ENCODE results near the gene GZF1.
A peak's percentile ranks its signal among the peaks of the same experiment; 100 is the strongest.

GZF1 gene

DNA sequence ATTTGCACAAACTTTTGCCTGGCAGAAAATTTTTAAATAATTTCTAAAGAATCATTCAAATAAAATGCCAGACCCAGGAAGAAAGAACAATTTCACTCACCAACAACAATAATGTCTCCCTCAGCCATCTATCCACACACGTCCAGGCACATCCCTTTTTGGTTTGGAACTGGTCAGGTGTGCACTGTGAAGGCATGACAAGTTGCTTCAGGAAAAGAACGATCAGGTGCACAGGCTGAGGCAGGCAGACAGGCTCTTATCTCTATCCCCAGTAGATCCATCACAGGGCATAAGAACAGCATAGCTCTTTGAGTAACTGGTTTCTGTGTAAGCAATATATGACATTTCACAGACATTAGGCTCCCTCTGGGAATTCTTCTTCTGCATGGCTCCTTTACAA lies 29.5 kb upstream of the GZF1 start:
- Histone ChIP-seq H3K9ac (ENCODE audit: low read length) (no peak overlapping the region), H4K20me1 (ENCODE audit: insufficient read depth, low read length) (no peaks in the 10 kb centered on the region), H2AFZ (ENCODE audit: low read depth, low read length) (no peak overlapping the region), H3K79me2 (ENCODE audit: low read length) (no peaks in the 10 kb centered on the region), H3K36me3 (replicated peaks; ENCODE audit: low read depth, low read length) (peaks cover 6% of the 10 kb centered on the region), H3K9me3 (ENCODE audit: insufficient read depth, low read length) (no peaks in the 10 kb centered on the region), H3K27ac (ENCODE audit: low read length) (no peak overlapping the region), H3K4me1 (ENCODE audit: low read length) (peaks cover 12% of the 10 kb centered on the region), H3K4me3 (ENCODE audit: low read length) (no peak overlapping the region), H3K4me2 (ENCODE audit: low read length) (peak overlapping the region; percentile 47), H3K27me3 (ENCODE audit: low read depth, low read length) (no peaks in the 10 kb centered on the region)
- TF ChIP-seq, protein P1, sequence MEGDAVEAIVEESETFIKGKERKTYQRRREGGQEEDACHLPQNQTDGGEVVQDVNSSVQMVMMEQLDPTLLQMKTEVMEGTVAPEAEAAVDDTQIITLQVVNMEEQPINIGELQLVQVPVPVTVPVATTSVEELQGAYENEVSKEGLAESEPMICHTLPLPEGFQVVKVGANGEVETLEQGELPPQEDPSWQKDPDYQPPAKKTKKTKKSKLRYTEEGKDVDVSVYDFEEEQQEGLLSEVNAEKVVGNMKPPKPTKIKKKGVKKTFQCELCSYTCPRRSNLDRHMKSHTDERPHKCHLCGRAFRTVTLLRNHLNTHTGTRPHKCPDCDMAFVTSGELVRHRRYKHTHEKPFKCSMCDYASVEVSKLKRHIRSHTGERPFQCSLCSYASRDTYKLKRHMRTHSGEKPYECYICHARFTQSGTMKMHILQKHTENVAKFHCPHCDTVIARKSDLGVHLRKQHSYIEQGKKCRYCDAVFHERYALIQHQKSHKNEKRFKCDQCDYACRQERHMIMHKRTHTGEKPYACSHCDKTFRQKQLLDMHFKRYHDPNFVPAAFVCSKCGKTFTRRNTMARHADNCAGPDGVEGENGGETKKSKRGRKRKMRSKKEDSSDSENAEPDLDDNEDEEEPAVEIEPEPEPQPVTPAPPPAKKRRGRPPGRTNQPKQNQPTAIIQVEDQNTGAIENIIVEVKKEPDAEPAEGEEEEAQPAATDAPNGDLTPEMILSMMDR (IDR thresholded peaks at IDR 0.05; ENCODE audit: low read depth, low read length), result no peak
- no peak for TF ChIP-seq EZH2phosphoT487 (IDR thresholded peaks at IDR 0.05; ENCODE audit: low read depth)

DNA sequence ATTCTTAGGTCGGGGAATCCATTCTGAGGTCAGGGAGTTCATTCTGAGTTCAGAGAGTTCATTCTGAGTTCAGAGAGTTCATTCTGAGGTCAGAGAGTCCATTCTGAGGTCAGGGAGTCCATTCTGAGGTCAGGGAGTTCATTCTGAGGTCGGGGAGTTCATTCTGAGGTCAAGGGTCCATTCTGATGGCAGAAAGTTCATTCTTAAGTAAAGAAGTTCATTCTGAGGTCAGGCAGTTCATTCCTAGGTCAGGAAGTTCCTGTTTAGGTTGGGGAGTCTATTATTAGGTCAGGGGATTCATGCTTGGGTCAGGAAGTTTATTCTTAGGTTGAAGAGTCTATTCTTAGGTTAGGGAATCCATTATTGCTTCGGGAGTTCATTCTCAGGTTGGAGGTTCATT lies 27.9 kb upstream of the GZF1 start:
- Histone ChIP-seq H3K36me3 (replicated peaks; ENCODE audit: low read depth, low read length) (peaks cover 6% of the 10 kb centered on the region), H3K4me1 (ENCODE audit: low read length) (peaks cover 12% of the 10 kb centered on the region), H3K9ac (ENCODE audit: low read length) (no peak overlapping the region), H3K27ac (ENCODE audit: low read length) (no peak overlapping the region), H4K20me1 (ENCODE audit: insufficient read depth, low read length) (no peaks in the 10 kb centered on the region), H3K79me2 (ENCODE audit: low read length) (no peaks in the 10 kb centered on the region), H2AFZ (ENCODE audit: low read depth, low read length) (no peak overlapping the region), H3K9me3 (ENCODE audit: insufficient read depth, low read length) (no peaks in the 10 kb centered on the region), H3K27me3 (ENCODE audit: low read depth, low read length) (no peaks in the 10 kb centered on the region), H3K4me2 (ENCODE audit: low read length) (no peak overlapping the region), H3K4me3 (ENCODE audit: low read length) (no peak overlapping the region)
- TF ChIP-seq EZH2phosphoT487 (IDR thresholded peaks at IDR 0.05; ENCODE audit: low read depth), result no peak
- TF ChIP-seq, protein P1 (IDR thresholded peaks at IDR 0.05; ENCODE audit: low read depth, low read length), result no peak

DNA sequence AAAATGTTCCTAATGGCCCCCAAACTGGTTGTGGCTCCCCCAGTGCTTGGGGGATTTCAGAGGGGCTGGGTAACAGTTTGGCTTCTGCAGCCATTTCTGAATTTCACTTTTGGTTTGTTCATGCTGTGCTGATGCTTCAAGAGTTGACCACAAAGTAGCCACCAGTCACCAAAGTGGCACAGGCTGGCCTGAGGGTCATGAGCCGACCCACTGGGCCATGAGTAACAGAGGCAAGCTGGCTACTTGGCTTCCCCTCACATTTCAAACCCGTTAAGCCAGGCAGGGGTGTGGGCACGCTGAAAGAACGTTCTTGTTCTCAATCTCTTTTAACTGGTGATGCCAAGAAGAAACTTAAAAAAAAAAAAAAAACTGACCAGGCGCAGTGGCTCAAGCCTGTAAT lies 26.5 kb upstream of the GZF1 start:
- H4K20me1 ChIP-seq (ENCODE audit: insufficient read depth, low read length), result no peaks in the 10 kb centered on the region
- H3K36me3 ChIP-seq (replicated peaks; ENCODE audit: low read depth, low read length), result no peaks in the 10 kb centered on the region
- no peak overlapping the region for H3K9ac ChIP-seq (ENCODE audit: low read length)
- H3K4me2 ChIP-seq (ENCODE audit: low read length), result no peak overlapping the region
- no peaks in the 10 kb centered on the region for H3K79me2 ChIP-seq (ENCODE audit: low read length)
- no peaks in the 10 kb centered on the region for H3K9me3 ChIP-seq (ENCODE audit: insufficient read depth, low read length)
- no peak overlapping the region for H3K27ac ChIP-seq (ENCODE audit: low read length)
- H3K27me3 ChIP-seq (ENCODE audit: low read depth, low read length), result no peaks in the 10 kb centered on the region
- H3K4me3 ChIP-seq (ENCODE audit: low read length), result no peak overlapping the region
- H3K4me1 ChIP-seq (ENCODE audit: low read length), result peaks cover 16% of the 10 kb centered on the region
- H2AFZ ChIP-seq (ENCODE audit: low read depth, low read length), result no peak overlapping the region
- TF ChIP-seq, protein P1 (IDR thresholded peaks at IDR 0.05; ENCODE audit: low read depth, low read length), result no peak

DNA sequence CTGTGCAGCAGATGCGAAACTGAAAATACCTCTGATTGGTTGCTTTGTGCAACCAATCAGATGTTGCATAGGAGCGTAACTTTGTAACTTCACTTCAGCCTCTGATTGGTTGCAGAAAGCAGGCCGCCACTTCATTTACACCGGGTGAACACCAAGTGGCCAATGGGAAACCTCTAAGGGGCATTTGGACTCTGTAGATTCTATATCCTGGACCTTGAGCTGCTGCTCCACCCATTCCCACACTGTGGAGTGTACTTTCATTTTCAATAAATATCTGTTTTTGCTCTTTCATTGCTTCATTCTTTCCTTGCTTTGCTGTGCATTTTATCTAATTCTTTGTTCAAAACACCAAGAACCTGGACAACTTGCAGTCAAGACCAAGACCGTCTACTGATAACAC lies 25.5 kb upstream of the GZF1 start:
- Histone ChIP-seq H3K36me3 (replicated peaks; ENCODE audit: low read depth, low read length) (no peaks in the 10 kb centered on the region), H3K79me2 (ENCODE audit: low read length) (no peaks in the 10 kb centered on the region), H3K27me3 (ENCODE audit: low read depth, low read length) (no peaks in the 10 kb centered on the region), H2AFZ (ENCODE audit: low read depth, low read length) (no peak overlapping the region), H3K4me1 (ENCODE audit: low read length) (peaks cover 24% of the 10 kb centered on the region), H4K20me1 (ENCODE audit: insufficient read depth, low read length) (no peaks in the 10 kb centered on the region), H3K4me2 (ENCODE audit: low read length) (no peak overlapping the region), H3K9ac (ENCODE audit: low read length) (no peak overlapping the region), H3K9me3 (ENCODE audit: insufficient read depth, low read length) (no peaks in the 10 kb centered on the region), H3K4me3 (ENCODE audit: low read length) (no peak overlapping the region), H3K27ac (ENCODE audit: low read length) (no peak overlapping the region)
- no peak for TF ChIP-seq EZH2phosphoT487 (IDR thresholded peaks at IDR 0.05; ENCODE audit: low read depth)
- TF ChIP-seq, protein P1 (IDR thresholded peaks at IDR 0.05; ENCODE audit: low read depth, low read length), result no peak
